MM.1S (cell line): Measurements from ENCODE around the gene ALOX12B.

Experiments used
- DNase-seq: peaks from one replicate; pipeline ENCODE4 v3.0.0-alpha.2; 2015
- H2AFZ ChIP-seq: fragments of 300-600 bp; sonication (generic); 2 replicates; pipeline ENCODE4 v1.6.0; 2016; ENCODE audit warnings: antibody characterized with exemption, low read length
- H3F3A ChIP-seq: fragments of 300-600 bp; sonication (generic); 2 replicates; pipeline ENCODE4 v1.6.1; 2016; ENCODE audit warnings: mild to moderate bottlenecking, antibody characterized with exemption, low read length, moderate library complexity, mixed read lengths; ENCODE audit not compliant: insufficient read depth
- H3K27ac ChIP-seq: fragments of 300-600 bp; sonication (generic); 2 replicates; pipeline ENCODE4 v1.5.1; 2016; ENCODE audit warnings: mild to moderate bottlenecking, low read length
- H3K27me3 ChIP-seq: fragments of 300-600 bp; sonication (generic); replicated peaks from 2 replicates; pipeline ENCODE4 v1.6.0; 2016; ENCODE audit warnings: low read length; ENCODE audit not compliant: insufficient read depth
- H3K36me3 ChIP-seq: fragments of 300-600 bp; sonication (generic); replicated peaks from 2 replicates; pipeline ENCODE4 v1.6.1; 2016; ENCODE audit warnings: mild to moderate bottlenecking, low read length, mixed read lengths; ENCODE audit not compliant: insufficient read depth
- H3K4me1 ChIP-seq: fragments of 300-600 bp; sonication (generic); 2 replicates; pipeline ENCODE4 v1.6.1; 2016; ENCODE audit warnings: low read length, mixed read lengths
- H3K4me2 ChIP-seq: fragments of 300-600 bp; sonication (generic); 2 replicates; pipeline ENCODE4 v1.6.0; 2016; ENCODE audit warnings: low read depth, low read length
- H3K4me3 ChIP-seq: fragments of 300-600 bp; sonication (generic); 2 replicates; pipeline ENCODE4 v1.5.1; 2016; ENCODE audit warnings: low read length, mixed read lengths
- H3K79me2 ChIP-seq: fragments of 300-600 bp; sonication (generic); 2 replicates; pipeline ENCODE4 v1.6.1; 2016; ENCODE audit warnings: mixed run types, low read length, mixed read lengths
- H3K9ac ChIP-seq: fragments of 300-600 bp; sonication (generic); 2 replicates; pipeline ENCODE4 v1.6.1; 2016; ENCODE audit warnings: low read length, mixed read lengths
- H3K9me2 ChIP-seq: fragments of 300-600 bp; sonication (generic); replicated peaks from 2 replicates; pipeline ENCODE4 v1.6.1; 2016; ENCODE audit warnings: mild to moderate bottlenecking, low read length, mixed read lengths; ENCODE audit not compliant: insufficient read depth
- H3K9me3 ChIP-seq: fragments of 300-600 bp; sonication (generic); replicated peaks from 2 replicates; pipeline ENCODE4 v1.6.1; 2016; ENCODE audit warnings: mild to moderate bottlenecking, low read length, mixed read lengths; ENCODE audit not compliant: insufficient read depth
- H4K20me1 ChIP-seq: fragments of 300-600 bp; sonication (generic); 2 replicates; pipeline ENCODE4 v1.6.1; 2016; ENCODE audit warnings: mild to moderate bottlenecking, low read length, moderate library complexity, mixed read lengths; ENCODE audit not compliant: insufficient read depth
- EZH2 ChIP-seq: fragments of 300-600 bp; sonication (generic); optimal IDR thresholded peaks from 2 replicates; pipeline ENCODE3; 2017; ENCODE audit warnings: low read depth, mild to moderate bottlenecking, antibody characterized with exemption, low read length, mixed read lengths
- EZH2phosphoT487 ChIP-seq: fragments of 300-600 bp; sonication (generic); IDR thresholded peaks from 2 replicates; pipeline ENCODE4 v1.6.1; 2018; ENCODE audit warnings: antibody characterized with exemption, low read length
- TF ChIP-seq, protein P1 (sequence below): fragments of 300-600 bp; sonication (generic); IDR thresholded peaks from 2 replicates; pipeline ENCODE4 v1.5.1; 2016; ENCODE audit warnings: antibody characterized with exemption, low read length, mixed read lengths

Gene ALOX12B

DNA sequence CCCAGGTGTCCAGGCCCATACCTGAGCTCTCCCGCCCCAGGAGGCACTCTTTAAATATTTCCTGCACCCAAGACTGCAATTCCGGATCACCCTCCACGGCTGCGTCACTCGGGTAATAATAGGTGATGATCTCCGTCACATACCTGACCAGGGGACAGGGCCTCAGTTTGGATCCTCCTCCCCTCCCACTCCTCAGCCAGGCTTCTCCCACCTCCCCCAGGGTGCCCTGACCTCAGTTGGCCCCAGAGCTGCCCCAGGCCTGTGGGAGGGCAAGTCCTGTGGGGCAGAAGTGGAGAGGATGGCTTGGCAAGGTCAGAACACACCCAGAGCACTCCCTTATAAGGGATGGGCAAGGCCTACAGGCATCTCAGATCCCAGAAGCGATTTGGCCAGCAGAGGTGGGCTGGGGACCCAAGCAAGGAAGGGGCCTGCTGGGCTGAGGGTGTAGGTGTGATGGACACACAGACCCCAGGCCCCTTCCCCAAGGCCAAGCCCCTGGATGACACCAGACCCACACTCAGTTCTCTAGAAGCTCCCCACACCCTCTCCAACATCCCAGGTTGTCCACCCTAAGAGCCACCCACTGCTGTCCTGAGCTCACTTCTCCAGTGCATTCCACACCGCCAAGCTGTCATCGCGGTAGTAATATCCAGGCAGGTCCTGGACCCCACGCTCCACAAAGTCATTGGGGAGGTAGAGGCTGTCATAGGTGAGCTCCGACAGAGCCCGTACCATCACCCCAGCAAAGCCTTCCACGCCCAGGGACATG is 11.8 kb downstream of the ALOX12B start:
- Histone ChIP-seq H3K4me3 (no peak overlapping the region), H2AFZ (no peak overlapping the region), H3K27me3 (peaks cover 85% of the 10 kb centered on the region), H3K27ac (no peak overlapping the region), H3K4me1 (peaks cover 3% of the 10 kb centered on the region; the same call in 1 of the 2 replicates), H4K20me1 (no peaks in the 10 kb centered on the region), H3K79me2 (no peaks in the 10 kb centered on the region), H3K36me3 (no peaks in the 10 kb centered on the region), H3K9me2 (no peaks in the 10 kb centered on the region), H3F3A (no peaks in the 10 kb centered on the region), H3K9ac (no peak overlapping the region), H3K9me3 (no peaks in the 10 kb centered on the region), H3K4me2 (no peak overlapping the region)
- DNase-seq = no peak
- TF ChIP-seq EZH2 (no peak), EZH2phosphoT487 (no peak)
- TF ChIP-seq, protein P1, sequence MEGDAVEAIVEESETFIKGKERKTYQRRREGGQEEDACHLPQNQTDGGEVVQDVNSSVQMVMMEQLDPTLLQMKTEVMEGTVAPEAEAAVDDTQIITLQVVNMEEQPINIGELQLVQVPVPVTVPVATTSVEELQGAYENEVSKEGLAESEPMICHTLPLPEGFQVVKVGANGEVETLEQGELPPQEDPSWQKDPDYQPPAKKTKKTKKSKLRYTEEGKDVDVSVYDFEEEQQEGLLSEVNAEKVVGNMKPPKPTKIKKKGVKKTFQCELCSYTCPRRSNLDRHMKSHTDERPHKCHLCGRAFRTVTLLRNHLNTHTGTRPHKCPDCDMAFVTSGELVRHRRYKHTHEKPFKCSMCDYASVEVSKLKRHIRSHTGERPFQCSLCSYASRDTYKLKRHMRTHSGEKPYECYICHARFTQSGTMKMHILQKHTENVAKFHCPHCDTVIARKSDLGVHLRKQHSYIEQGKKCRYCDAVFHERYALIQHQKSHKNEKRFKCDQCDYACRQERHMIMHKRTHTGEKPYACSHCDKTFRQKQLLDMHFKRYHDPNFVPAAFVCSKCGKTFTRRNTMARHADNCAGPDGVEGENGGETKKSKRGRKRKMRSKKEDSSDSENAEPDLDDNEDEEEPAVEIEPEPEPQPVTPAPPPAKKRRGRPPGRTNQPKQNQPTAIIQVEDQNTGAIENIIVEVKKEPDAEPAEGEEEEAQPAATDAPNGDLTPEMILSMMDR = no peak

DNA sequence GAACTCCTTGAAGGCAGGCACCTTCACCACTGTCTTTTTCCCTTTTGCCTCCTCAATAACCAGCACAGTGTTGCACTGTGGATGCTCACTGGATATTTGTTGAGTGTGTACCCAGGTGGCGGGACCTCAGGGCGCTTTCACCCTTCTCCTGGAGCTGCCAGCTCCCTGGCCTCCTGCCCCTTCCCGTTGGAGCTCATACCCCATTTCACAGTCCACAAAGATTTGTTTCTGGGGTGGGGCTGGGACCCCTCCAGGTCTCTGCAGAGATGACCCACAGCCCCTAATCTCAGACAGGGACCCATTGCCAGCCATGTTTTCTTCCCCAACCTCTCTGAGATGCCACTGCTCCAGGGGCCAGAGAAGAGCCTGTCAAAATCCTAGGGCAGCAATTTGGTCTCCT is 12.4 kb downstream of the ALOX12B start:
- TF ChIP-seq EZH2 = no peak
- TF ChIP-seq, protein P1 = no peak
- no peak for TF ChIP-seq EZH2phosphoT487
- Histone ChIP-seq H3K79me2 (no peaks in the 10 kb centered on the region), H3K9ac (no peak overlapping the region), H3K9me2 (no peaks in the 10 kb centered on the region), H3F3A (no peaks in the 10 kb centered on the region), H3K9me3 (no peaks in the 10 kb centered on the region), H4K20me1 (no peaks in the 10 kb centered on the region), H3K4me3 (no peak overlapping the region), H3K36me3 (no peaks in the 10 kb centered on the region), H3K4me2 (no peak overlapping the region), H3K27ac (no peak overlapping the region), H3K4me1 (peaks cover 1% of the 10 kb centered on the region; the same call in 1 of the 2 replicates), H3K27me3 (peaks cover 84% of the 10 kb centered on the region), H2AFZ (no peak overlapping the region)
- DNase-seq = no peak

DNA sequence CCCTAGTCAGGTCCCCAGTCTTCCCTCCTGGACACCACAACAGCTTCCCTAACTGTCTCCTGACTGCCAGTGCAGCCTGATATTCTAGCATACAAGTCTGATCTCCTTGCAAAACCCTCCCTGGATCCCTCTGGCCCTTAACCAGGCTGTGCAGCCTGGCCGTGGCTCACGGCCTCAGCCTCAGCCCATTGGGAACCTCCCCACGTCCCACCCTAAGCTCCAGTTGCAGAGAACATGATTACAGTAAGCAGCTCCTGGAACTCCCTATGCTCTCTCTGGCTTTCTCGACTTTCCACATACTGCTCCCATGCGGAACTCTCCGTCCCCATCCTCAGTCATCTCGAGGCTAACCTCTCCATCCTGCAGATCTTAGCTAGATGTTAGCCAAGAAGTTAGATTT is 13.0 kb downstream of the ALOX12B start:
- Histone ChIP-seq H3F3A (no peaks in the 10 kb centered on the region), H3K27ac (no peak overlapping the region), H3K9me2 (no peaks in the 10 kb centered on the region), H2AFZ (no peak overlapping the region), H3K9me3 (no peaks in the 10 kb centered on the region), H3K36me3 (no peaks in the 10 kb centered on the region), H3K27me3 (peaks cover 87% of the 10 kb centered on the region), H3K4me3 (no peak overlapping the region), H3K4me2 (no peak overlapping the region), H3K79me2 (no peaks in the 10 kb centered on the region), H4K20me1 (no peaks in the 10 kb centered on the region), H3K4me1 (no peaks in the 10 kb centered on the region), H3K9ac (no peak overlapping the region)
- DNase-seq = no peak
- no peak for TF ChIP-seq EZH2phosphoT487
- TF ChIP-seq, protein P1 = no peak
- no peak for TF ChIP-seq EZH2
